ENCODE results near the gene TGM6.

The TGM6 gene

GRCh38 chr20:2390951-2391675, 10.4 kb downstream of the TGM6 start:
- TF ChIP-seq, protein P1, sequence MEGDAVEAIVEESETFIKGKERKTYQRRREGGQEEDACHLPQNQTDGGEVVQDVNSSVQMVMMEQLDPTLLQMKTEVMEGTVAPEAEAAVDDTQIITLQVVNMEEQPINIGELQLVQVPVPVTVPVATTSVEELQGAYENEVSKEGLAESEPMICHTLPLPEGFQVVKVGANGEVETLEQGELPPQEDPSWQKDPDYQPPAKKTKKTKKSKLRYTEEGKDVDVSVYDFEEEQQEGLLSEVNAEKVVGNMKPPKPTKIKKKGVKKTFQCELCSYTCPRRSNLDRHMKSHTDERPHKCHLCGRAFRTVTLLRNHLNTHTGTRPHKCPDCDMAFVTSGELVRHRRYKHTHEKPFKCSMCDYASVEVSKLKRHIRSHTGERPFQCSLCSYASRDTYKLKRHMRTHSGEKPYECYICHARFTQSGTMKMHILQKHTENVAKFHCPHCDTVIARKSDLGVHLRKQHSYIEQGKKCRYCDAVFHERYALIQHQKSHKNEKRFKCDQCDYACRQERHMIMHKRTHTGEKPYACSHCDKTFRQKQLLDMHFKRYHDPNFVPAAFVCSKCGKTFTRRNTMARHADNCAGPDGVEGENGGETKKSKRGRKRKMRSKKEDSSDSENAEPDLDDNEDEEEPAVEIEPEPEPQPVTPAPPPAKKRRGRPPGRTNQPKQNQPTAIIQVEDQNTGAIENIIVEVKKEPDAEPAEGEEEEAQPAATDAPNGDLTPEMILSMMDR (IDR thresholded peaks at IDR 0.05; ENCODE audit: low read depth, low read length): no peak
- DNase-seq: no peak
- Histone ChIP-seq H3K27me3 (ENCODE audit: insufficient read depth, low read depth, severe bottlenecking) (no peaks in the 10 kb centered on the region), H3K4me3 (ENCODE audit: low read depth, low read length) (no peak overlapping the region), H3K27ac (no peak overlapping the region), H3K36me3 (no peaks in the 10 kb centered on the region), H3K9me3 (ENCODE audit: severe bottlenecking) (peaks cover 6% of the 10 kb centered on the region)

DNA sequence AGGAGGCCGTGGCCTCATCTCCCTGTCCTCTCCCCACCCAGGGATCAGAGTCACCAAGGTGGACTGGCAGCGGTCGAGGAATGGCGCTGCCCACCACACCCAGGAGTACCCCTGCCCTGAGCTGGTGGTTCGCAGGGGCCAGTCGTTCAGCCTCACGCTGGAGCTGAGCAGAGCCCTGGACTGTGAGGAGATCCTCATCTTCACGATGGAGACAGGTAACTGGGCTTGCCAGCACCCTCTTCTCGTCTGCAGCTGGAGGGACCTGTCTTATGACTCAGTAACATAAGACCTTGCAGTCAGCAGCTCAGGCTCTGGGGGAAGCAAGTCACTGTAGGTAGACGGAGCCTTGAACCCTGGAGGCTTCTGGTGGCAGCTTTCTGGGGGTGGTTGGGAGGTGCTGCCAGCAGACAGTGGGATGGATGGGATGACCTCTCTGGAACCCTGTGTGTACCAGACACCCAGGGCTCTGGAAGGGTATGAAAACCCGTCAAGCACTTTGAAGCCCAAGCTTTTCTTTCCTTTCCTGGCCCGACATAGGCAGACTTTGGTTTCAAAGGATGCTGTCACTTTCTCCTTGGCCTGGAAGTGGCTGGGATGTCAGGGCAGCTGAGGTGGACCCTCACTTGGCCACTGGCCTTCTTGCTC, 13.8 kb downstream of the TGM6 start:
- no peak overlapping the region for H3K27ac ChIP-seq
- H3K9me3 ChIP-seq (ENCODE audit: severe bottlenecking): no peaks in the 10 kb centered on the region
- H3K4me3 ChIP-seq (ENCODE audit: low read depth, low read length): no peak overlapping the region
- DNase-seq: no peak
- no peaks in the 10 kb centered on the region for H3K36me3 ChIP-seq
- TF ChIP-seq, protein P1 (IDR thresholded peaks at IDR 0.05; ENCODE audit: low read depth, low read length): no peak
- no peaks in the 10 kb centered on the region for H3K27me3 ChIP-seq (ENCODE audit: insufficient read depth, low read depth, severe bottlenecking)

- TF ChIP-seq, protein P1 (IDR thresholded peaks at IDR 0.05; ENCODE audit: low read depth, low read length): no peak
- H3K27ac ChIP-seq: no peak overlapping the region
- H3K4me3 ChIP-seq (ENCODE audit: low read depth, low read length): no peak overlapping the region
- DNase-seq: no peak
- H3K36me3 ChIP-seq: no peaks in the 10 kb centered on the region
- no peaks in the 10 kb centered on the region for H3K27me3 ChIP-seq (ENCODE audit: insufficient read depth, low read depth, severe bottlenecking)
- no peaks in the 10 kb centered on the region for H3K9me3 ChIP-seq (ENCODE audit: severe bottlenecking)
Observed at GRCh38 chr20:2395136-2395535, 14.4 kb downstream of the TGM6 start.

GRCh38 chr20:2396241-2396814, 15.6 kb downstream of the TGM6 start:
- TF ChIP-seq, protein P1 (IDR thresholded peaks at IDR 0.05; ENCODE audit: low read depth, low read length): no peak
- H3K4me3 ChIP-seq (ENCODE audit: low read depth, low read length): no peak overlapping the region
- no peak overlapping the region for H3K27ac ChIP-seq
- H3K36me3 ChIP-seq: no peaks in the 10 kb centered on the region
- no peak for DNase-seq
- H3K9me3 ChIP-seq (ENCODE audit: severe bottlenecking): no peaks in the 10 kb centered on the region
- no peaks in the 10 kb centered on the region for H3K27me3 ChIP-seq (ENCODE audit: insufficient read depth, low read depth, severe bottlenecking)

- no peak for DNase-seq
- Histone ChIP-seq H3K36me3 (no peaks in the 10 kb centered on the region), H3K9me3 (ENCODE audit: severe bottlenecking) (no peaks in the 10 kb centered on the region), H3K27ac (no peak overlapping the region), H3K4me3 (ENCODE audit: low read depth, low read length) (no peak overlapping the region), H3K27me3 (ENCODE audit: insufficient read depth, low read depth, severe bottlenecking) (no peaks in the 10 kb centered on the region)
- TF ChIP-seq, protein P1 (IDR thresholded peaks at IDR 0.05; ENCODE audit: low read depth, low read length): no peak
Observed at GRCh38 chr20:2397091-2397490, 16.4 kb downstream of the TGM6 start.
